Skeletal muscle tissue (tissue), 4 donors: ENCODE data around the gene HMGB2. TPM values are rescaled to one million over a fixed set of nuclear protein-coding genes. Genes with fewer than 3 reads are reported as not detected.

ENCODE experiments used
- H3K27ac ChIP-seq: one replicate; pipeline ENCODE4 v1.7.0; 2013; ENCODE audit warnings: mild to moderate bottlenecking, low read depth, low read length, inconsistent platforms
- H3K27me3 ChIP-seq, 3 donors: one replicate each; pipeline ENCODE4 v1.7.0; 2013; ENCODE audit warnings: low read length in 3 of 3; ENCODE audit not compliant: control insufficient read depth in 3 of 3, insufficient read depth in 3 of 3
- H3K36me3 ChIP-seq, 3 donors: one replicate each; pipeline ENCODE4 v1.7.0; 2013; ENCODE audit warnings: low read length in 3 of 3; ENCODE audit not compliant: control insufficient read depth in 3 of 3, insufficient read depth in 3 of 3
- H3K4me1 ChIP-seq, 3 donors: one replicate each; pipeline ENCODE4 v1.7.0; 2013; ENCODE audit warnings: low read length in 3 of 3, mild to moderate bottlenecking in 3 of 3; ENCODE audit not compliant: control insufficient read depth in 3 of 3, insufficient read depth in 3 of 3
- H3K4me3 ChIP-seq, 3 donors: one replicate each; pipeline ENCODE4 v1.7.0; 2013; ENCODE audit warnings: low read length in 3 of 3
- H3K9ac ChIP-seq, 3 donors: one replicate each; pipeline ENCODE4 v1.7.0; 2013; ENCODE audit warnings: low read length in 3 of 3, mild to moderate bottlenecking in 3 of 3, moderate library complexity in 2 of 3, low read depth in 1 of 3
- H3K9me3 ChIP-seq, 3 donors: one replicate each; pipeline ENCODE4 v1.7.0; 2013; ENCODE audit warnings: low read length in 3 of 3; ENCODE audit not compliant: control insufficient read depth in 3 of 3
- total RNA-seq: library from RNA; depleted of rRNA; stranded (reverse); fragments of >200 nt; gene quantifications from one replicate; pipeline ENCODE4 v1.2.3, GENCODE V29; 2014
- donor health status: Osteomylitis.

HMGB2 gene
- total RNA-seq, 1 donor from 2014 or later, result 39.7 TPM

DNA sequence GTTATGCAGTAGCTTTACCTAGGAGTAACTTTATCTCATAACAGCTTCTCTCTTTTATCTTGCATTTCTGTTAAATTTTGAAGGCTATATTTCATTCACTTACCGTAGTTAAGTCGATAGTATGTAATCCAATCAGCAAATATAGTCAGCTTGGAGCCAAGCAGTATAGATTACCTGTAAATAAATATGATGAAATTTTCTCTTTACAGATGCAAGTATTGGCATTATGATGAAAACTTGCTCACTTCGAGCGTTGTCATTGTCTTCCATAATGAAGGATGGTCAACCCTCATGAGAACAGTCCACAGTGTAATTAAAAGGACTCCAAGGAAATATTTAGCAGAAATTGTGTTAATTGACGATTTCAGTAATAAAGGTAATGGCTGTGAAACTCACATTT is 42.3 kb downstream of the HMGB2 start:
- H3K36me3 ChIP-seq, result no peaks in the 10 kb centered on the region
- no peak overlapping the region for H3K4me3 ChIP-seq
- no peaks in the 10 kb centered on the region for H3K9me3 ChIP-seq
- no peaks in the 10 kb centered on the region for H3K27me3 ChIP-seq
- no peak overlapping the region for H3K27ac ChIP-seq
- no peaks in the 10 kb centered on the region for H3K4me1 ChIP-seq
- no peak overlapping the region for H3K9ac ChIP-seq

DNA sequence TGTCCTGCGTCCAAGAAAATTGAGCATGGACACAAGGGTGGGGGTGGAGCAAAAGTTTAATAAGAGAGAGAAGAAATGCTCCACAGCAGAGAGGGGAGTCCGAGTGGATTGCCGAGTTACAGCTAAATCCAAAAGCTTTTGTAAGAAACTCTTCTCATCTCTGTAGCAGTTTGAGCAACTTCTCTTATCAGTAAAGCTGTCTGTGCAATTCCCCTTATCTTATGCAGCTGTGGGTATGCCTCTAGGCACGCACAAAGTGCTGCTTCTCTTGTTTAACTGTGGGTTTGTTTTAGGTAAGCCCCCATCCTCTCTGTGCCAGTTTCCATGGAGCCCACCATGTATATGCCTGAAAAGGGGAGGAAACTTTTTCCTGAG is 44.8 kb downstream of the HMGB2 start:
- Histone ChIP-seq H3K27me3 (no peaks in the 10 kb centered on the region), H3K9me3 (peaks cover 0 to 3% (median 0%) of the 10 kb centered on the region in 3 donors), H3K4me3 (no peak overlapping the region), H3K27ac (no peak overlapping the region), H3K4me1 (no peaks in the 10 kb centered on the region), H3K9ac (no peak overlapping the region), H3K36me3 (no peaks in the 10 kb centered on the region)

DNA sequence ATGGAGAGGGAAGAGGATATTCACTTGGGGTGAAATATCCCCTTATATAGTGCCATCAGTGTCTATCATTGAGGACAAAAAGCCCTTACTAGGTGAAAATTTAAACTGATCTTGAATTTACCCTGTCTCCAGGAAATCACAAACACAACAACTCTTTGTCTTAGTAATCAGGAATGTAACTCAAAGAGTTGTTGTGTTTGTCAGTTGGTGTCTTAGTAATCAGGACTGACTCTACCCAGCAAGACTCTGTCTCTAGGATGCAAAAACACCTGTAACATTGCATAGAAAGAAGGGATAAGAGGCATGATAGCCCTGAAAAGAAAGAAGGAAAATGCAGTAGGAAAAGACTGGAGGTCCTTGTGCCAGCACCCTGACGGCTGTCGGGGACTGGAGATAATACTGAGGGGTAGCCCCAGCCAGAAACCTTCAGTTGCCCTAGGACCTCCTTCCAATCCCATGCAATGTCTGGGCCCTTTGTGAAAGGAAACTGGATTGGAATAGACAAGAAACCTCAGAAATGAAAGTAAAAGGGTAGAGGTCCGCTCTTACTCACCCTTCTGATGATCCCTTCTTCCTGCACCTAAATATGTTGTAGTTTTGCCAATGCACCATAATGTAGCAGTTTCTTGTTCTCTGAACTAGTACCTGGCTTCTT is 45.3 kb downstream of the HMGB2 start:
- no peaks in the 10 kb centered on the region for H3K27me3 ChIP-seq
- no peak overlapping the region for H3K9ac ChIP-seq
- H3K36me3 ChIP-seq, result no peaks in the 10 kb centered on the region
- peaks cover 0 to 6% (median 0%) of the 10 kb centered on the region in 3 donors for H3K9me3 ChIP-seq
- H3K4me3 ChIP-seq, result no peak overlapping the region
- H3K4me1 ChIP-seq, result no peaks in the 10 kb centered on the region
- no peak overlapping the region for H3K27ac ChIP-seq

DNA sequence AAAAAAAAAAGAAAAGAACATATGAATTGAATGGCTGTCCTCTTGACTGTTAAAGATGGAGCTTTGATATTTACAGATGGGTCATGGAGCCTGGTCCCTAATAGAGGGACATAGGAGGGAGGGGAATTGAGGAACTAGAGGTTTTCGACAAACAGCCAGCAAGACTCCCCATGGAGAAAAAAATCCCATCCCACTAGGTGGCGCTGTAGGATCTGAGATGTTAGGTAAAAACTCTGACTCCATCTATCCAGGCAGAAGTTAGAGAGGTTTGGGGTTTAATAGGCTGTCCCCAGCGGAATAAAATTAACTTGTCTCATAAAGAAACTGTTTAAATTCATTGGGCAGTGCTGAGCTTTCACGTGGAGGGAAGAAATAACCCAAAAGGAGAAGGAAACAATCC is 45.9 kb downstream of the HMGB2 start:
- H3K27ac ChIP-seq, result no peak overlapping the region
- no peak overlapping the region for H3K4me3 ChIP-seq

DNA sequence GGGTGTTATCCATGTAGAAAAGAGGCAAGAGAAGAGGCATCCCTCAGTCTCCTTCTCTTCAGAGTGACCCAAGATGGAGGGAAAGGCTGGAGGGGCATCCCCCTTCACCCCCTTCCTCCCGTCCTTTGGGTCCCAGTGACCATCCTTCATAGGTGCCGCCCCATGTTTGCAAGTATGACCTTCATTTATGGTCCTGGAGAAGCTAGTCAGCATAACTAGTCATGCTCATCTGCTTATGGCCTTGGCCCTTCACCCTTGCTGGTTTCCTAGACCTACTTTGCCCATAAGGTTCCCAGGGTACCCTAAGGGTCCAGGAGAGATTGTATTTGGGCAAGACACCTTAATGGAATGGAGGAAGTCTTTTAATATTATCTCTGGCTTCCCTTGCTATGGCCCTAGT is 46.7 kb downstream of the HMGB2 start:
- H3K36me3 ChIP-seq, result no peaks in the 10 kb centered on the region
- H3K27me3 ChIP-seq, result no peaks in the 10 kb centered on the region
- H3K27ac ChIP-seq, result no peak overlapping the region
- H3K4me3 ChIP-seq, result no peak overlapping the region
- H3K9me3 ChIP-seq, result peaks cover 0 to 14% (median 0%) of the 10 kb centered on the region in 3 donors
- no peak overlapping the region for H3K9ac ChIP-seq
- no peaks in the 10 kb centered on the region for H3K4me1 ChIP-seq

More for the DNA sequence above, 45.9 kb downstream of the HMGB2 start:
- Histone ChIP-seq H3K9ac (no peak overlapping the region), H3K9me3 (peaks cover 0 to 10% (median 0%) of the 10 kb centered on the region in 3 donors), H3K27me3 (no peaks in the 10 kb centered on the region), H3K36me3 (no peaks in the 10 kb centered on the region), H3K4me1 (no peaks in the 10 kb centered on the region)

DNA sequence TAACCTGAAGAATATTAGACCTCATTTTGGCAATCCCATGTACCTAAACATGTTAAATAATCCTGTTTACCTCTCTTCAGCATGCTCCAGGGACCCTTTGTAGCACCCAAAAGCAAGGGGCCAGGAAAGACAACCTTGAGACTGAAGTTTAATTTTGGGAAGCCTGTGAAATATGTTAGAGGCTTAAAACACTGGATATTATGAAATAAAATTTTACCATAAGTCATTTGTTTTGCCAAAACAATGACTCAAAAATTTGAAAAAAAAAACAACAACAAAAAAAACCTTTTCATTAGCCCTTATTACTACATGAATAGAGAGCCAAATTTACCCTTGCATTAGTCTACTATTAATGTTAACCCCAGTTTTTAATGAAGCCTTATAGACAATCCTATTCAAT is 49.7 kb downstream of the HMGB2 start:
- Histone ChIP-seq H3K9me3 (peaks cover 0 to 14% (median 0%) of the 10 kb centered on the region in 3 donors), H3K36me3 (no peaks in the 10 kb centered on the region), H3K27ac (no peak overlapping the region), H3K27me3 (no peaks in the 10 kb centered on the region), H3K4me3 (no peak overlapping the region), H3K9ac (no peak overlapping the region), H3K4me1 (no peaks in the 10 kb centered on the region)

DNA sequence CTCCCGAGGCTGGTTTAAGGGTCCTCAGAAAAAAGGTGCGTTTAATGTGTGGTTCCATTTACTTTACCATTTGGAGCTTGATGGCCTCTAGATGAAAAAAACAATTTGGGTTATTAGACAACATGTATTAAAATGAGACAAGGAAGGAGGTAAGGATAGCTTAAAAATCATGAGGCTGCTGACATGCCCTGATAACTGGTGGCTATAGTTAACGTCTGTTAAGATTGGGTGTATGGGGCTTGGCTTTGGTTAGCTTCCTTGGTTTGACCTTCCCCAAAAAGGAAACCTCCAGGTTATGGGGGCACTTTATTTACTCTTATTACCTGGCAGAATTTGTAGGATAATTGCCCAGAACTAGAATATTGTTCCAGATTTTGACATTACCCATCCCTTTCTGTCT is 51.5 kb downstream of the HMGB2 start:
- H3K27ac ChIP-seq, result no peak overlapping the region
- no peak overlapping the region for H3K4me3 ChIP-seq
- no peaks in the 10 kb centered on the region for H3K4me1 ChIP-seq
- H3K9ac ChIP-seq, result no peak overlapping the region
- H3K36me3 ChIP-seq, result no peaks in the 10 kb centered on the region
- peaks cover 0 to 14% (median 0%) of the 10 kb centered on the region in 3 donors for H3K9me3 ChIP-seq
- H3K27me3 ChIP-seq, result no peaks in the 10 kb centered on the region

DNA sequence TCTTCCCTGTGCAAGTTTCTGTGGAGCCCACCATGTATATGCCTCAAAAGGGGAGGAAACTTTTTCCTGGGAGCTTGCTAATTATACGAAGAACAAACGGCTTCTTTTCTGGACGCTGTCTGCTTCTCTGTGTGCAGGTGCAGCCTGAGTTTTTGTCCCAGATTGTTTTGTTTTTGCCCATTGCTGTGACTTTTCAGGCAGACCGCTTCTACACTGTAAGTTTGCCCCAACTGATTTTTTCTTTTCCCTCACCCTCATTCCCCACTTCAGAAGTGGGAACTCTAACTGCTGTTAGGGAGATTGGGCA is 51.9 kb downstream of the HMGB2 start:
- Histone ChIP-seq H3K4me3 (no peak overlapping the region), H3K36me3 (no peaks in the 10 kb centered on the region), H3K27me3 (no peaks in the 10 kb centered on the region), H3K9ac (no peak overlapping the region), H3K9me3 (peaks cover 0 to 14% (median 0%) of the 10 kb centered on the region in 3 donors), H3K27ac (no peak overlapping the region), H3K4me1 (no peaks in the 10 kb centered on the region)

DNA sequence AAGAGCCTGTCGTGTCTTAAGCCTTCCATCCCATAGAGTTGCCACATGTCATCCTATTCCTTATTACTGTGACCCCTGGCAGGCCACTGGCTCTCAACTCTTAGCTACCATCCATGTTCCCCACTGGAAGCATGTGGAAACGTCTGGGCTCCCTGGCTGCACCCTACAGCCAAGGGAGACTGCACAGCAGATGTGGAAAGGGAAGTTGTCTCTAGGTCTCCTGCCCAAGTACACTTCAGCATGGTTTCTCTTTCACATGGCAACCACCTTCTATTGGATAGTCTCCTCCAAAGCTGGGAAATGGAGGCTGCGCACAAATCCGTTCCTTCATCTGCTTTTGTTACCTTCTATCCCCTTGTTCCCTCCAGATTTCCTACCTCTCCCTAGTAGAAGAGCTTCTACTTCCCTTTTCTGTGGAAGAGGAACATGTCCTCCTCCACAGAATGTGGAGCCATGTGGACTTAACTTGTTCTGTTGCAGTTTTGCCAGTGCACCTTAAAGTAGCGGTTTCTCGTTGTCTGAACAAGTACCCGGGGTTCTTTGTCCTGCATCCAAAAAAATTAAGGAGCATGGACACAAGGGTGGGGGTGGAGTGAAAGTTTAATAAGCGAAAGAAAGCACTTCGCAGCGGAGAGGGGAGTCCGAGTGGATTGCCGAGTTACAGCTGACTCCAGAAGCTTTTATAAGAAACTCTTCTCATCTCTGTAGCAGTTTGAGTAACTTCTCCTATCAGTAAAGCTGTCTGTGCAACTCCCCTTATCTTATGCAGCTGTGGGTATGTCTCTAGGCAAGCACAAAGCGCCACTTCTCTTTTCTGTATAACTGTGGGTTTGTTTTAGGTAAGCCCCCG is 52.5 kb downstream of the HMGB2 start:
- H3K27ac ChIP-seq, result no peak overlapping the region
- no peak overlapping the region for H3K9ac ChIP-seq
- H3K36me3 ChIP-seq, result no peaks in the 10 kb centered on the region
- H3K4me3 ChIP-seq, result no peak overlapping the region
- H3K9me3 ChIP-seq, result peaks cover 0 to 14% (median 0%) of the 10 kb centered on the region in 3 donors
- no peaks in the 10 kb centered on the region for H3K4me1 ChIP-seq
- H3K27me3 ChIP-seq, result no peaks in the 10 kb centered on the region
